Retinal pigment epithelial cell (primary cell): ENCODE results near the gene SLC9A1.

ENCODE experiments used
- DNase-seq: peaks from one replicate; pipeline ENCODE4 v3.0.0-alpha.2; 2010; ENCODE audit warnings: low read depth
- H3K4me3 ChIP-seq: 2 replicates; pipeline ENCODE4 v1.5.1; 2011; ENCODE audit warnings: mild to moderate bottlenecking, low read length, control low read depth, moderate library complexity
- CTCF ChIP-seq: conservative IDR thresholded peaks from 2 replicates; pipeline ENCODE4 v1.5.1; 2011; ENCODE audit warnings: low read depth, low read length, control low read depth, inconsistent platforms

SLC9A1 gene

GRCh38 chr1:27052527-27052926, 102.4 kb downstream of the SLC9A1 start:
- no peak overlapping the region for H3K4me3 ChIP-seq
- no peak for TF ChIP-seq CTCF
- no peak for DNase-seq

GRCh38 chr1:27049607-27050006, 105.3 kb downstream of the SLC9A1 start:
- TF ChIP-seq CTCF: no peak
- no peak overlapping the region for H3K4me3 ChIP-seq
- DNase-seq: no peak

GRCh38 chr1:27049100-27049499, 105.8 kb downstream of the SLC9A1 start:
- TF ChIP-seq CTCF: no peak
- DNase-seq: no peak
- H3K4me3 ChIP-seq: no peak overlapping the region
